GM19035 (cell line): Measurements from ENCODE around the gene TCL1B.
"Not testable (repeated sequence)": the region's sequence is repeated elsewhere in the genome, so short reads cannot be mapped to it uniquely, and the experiment has no call there.

Experiments used
- ATAC-seq: cut with Tn5 transposase; IDR thresholded peaks from one replicate; pipeline ENCODE4 v1.9.1; 2021; ENCODE audit not compliant: unreplicated experiment

TCL1B gene

DNA sequence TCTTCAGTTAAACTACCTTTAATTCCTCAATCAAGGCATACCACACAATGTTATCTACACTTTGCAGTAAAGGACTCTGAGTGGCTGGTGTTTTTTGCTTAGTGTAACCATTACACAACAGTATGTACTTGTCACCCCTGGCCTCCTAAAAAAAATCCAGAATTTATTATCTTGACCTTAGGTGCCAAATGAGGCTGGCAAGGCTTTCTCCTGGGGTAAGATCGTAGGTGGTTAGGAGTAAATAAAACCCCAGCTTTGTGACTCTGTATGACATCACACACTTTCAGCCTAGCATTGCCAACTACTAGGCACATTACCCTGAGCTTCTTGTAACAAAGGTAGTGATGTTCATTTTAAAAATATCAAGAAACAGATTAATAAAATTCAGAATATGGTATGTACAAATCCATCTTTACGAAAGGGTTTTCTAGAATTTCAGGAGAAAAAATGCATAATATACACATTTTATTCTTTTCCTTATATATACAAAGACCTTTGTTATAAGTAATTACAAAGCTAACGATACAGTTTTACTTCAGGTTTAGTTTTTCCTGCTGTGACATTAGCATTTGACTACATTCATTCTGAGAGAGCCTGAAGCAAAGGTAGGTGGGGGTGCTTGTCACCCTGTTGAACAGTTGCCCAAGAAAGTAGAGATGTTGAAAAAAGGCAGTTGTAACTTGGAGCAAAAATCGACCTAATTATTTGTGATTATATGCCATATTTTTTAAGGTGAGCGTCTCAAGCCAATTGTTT, 14.2 kb downstream of the TCL1B start:
- ATAC-seq, result no peak

DNA sequence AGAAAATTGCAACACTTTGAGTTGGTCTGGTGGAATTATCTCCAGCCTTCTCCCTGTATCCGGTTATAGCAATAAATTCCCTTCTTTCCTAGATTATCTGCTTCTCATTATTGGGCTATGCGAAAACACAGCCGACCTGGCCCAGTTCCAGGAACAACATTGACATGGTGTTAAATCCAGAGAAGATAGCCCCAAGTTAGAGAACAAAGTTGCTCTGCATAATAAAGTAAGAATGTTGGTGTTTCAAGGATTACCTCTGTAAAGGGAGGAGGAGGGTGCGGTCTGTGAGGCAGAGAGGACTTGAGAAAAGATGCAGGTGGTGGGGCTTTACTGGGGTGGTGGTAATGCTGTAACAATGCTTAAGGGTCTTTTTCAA, 15.6 kb downstream of the TCL1B start:
- no peak for ATAC-seq

DNA sequence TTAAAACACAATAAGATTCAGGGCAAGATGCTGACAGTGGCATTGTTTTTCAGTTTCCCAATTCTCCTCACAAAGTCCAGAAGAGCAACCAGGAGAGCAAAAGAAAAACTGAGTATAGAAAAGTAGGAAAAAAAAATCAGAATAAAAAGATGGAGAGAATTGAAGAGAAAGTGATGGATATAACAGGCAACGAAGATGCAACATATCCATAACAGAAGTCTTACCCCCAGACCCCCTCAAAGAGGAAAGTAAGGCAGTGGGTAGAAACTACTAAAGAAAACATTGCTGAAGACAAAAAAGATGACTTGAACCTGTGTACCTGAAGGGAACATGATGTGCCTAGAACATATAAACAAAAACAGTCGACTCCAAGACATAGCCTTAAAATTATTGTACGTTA, 17.1 kb downstream of the TCL1B start:
- no peak for ATAC-seq

DNA sequence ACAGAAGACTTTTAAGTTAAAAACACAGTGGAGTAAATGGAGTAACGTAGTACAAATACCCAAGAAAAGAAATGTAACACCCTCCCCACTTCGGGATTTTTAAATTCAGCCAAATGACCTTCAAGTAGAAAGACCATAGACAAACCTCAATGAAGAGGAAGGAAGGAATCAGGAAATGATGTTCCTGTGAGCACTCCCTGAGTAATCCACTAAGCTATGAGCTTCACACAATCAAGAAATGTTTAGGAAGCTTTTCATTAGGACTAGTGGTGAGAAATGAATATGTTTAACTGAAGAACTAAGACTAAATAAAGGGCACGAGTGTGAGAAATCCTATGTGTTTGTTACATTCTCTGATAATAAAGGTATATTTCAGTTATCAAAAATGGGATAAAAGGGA, 17.6 kb downstream of the TCL1B start:
- ATAC-seq, result no peak

DNA sequence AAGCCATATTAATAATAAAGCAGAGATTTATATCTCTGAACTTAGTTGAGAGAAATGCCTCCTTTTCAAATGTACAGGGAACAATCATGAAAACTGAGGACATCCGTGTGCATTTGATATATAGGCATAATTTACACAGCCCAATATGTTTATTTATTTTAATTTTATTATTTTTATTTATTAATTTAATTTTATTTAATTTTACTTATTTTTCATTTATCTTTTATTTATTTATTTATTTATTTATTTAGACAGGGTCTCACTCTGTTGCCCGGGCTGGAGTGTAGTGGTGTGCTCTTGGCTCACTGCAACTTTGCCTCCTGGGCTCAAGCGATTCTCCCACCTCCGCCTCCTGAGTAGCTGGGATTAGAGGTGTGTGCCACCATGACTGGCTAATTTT, 19.3 kb downstream of the TCL1B start:
- no peak for ATAC-seq

DNA sequence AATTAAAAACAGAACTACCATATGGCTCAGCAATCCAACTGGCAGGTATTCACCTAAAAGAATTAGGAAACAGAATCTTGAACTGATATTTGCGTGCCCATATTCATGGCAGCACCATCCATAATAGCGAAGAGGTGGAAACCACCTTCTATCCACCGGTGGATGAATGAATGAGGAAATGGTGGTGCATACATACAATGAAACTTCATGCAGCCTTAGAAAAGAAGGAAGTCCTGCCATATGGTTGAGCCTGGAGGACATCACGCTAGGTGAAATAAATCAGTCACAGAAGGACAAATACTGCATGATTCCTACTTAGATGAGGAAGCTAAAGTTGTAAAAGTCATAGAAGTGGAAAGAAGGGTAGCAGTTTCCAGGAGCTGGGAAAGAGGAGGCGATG, 21.1 kb downstream of the TCL1B start:
- no peak for ATAC-seq

DNA sequence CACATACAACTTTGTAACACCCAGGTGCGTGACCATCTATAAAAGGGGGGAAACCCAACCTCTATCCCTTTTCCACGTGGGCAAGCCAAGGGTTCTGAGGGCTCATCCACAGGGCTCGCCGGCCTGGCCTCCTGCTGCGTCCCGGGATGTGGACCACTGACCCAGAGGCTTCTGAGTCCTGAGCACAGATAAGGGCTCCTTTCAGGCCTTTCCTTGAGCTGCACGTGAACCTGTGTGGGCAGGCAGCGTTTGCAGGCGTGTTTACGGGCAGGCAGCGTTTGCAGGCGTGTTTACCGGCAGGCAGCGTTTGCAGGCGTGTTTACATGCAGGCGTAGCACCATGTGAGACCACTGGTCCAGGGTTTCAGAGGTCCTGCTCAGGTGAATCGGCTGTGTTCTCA, 23.9 kb downstream of the TCL1B start:
- ATAC-seq, result no peak

DNA sequence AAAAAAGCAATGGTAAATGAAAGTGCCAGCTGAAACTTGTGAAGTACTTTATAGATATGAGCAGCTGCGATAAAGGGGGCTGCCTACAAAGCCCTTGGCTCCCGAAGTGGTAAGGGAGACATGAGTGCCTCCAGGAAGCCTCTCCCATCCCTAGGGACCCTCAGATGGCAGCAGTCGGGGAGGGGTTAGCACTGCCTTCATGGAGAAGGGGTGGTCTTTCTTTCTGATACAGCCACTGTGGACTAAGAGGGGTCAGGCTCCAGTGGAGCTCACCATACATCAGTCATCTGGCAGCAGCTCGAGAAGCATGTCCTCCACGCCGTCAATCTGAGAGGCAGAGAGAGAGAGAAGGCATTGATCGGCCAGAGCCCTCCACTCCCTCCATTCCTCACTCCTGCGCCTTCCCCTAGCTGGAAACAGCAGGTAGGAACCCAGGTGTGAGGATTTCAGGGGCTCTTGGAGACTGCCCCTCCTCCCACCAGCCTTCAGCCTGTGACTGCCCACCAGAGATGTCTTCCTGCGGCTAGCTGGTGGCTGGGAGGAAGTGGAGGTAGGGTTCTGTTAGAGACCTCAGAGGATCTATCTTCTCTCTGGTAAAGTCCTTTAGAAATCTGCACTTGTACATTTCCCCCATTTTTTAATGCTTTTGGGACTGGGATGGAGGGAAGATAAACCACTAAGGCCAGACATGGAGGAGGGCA, 25.4 kb downstream of the TCL1B start:
- no peak for ATAC-seq

DNA sequence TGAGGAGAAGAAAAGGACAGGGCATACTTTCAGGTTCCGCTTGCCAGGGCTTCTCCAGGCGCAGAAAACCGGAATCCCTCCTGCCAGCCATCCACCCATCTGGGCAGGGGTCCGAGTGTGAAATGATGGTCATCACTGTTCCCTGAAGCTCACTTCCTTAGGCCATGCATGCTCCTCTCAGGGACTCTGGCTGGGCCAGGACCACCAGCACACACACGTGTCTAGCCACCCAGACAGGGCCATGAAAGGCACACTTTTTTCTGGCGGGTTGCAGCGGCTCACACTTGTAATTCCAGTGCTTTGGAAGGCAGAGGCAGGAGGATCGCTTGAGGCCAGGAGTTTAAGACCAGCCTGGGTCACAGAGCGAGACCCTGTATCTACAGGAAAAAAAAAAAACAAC, 26.2 kb downstream of the TCL1B start:
- ATAC-seq, result no peak

DNA sequence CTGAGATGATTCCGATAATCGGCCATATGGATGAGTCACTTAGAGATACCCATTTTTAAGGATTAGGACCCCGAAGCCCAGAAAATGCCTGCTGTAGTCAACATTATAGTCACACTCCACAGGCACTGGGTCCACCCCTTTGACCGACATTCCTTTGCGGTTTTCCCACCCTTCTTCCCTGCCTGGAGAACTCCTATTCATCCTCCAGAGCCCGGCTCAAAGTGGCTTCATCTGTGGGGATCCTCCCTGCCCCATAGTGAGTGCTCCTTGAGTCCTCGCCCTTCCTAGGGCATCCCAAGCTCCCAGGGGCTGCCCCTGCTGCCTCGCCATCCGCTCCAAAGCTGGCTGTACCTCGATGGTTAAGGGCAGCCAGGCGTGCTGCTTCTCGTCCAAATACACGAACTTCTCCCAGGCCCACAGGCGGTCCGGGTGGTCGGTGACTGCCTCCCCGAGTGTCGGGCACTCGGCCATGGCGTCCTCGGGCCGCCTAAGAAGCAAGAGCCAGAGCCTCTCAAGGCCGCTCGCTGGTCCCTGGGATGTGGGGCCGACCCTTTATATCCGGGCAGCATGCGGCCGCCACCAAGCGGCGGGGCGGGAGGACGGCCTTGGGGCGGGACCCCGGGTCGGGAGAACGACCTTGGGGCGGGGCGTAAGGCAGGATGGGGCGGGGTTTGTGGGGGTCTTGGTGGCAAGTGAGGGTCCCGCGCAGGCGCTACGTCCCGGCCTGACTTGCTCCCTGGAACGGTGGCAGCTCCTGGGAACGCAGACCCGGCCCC, 27.6 kb downstream of the TCL1B start, which contains the start of gene TCL1A:
Gene TCL1A, minus strand, starts transcription at position 530 of the 776 bp plus-strand sequence. Its CDS starts 59 bp downstream, at position 471.
- ATAC-seq, result peak; percentile 78

DNA sequence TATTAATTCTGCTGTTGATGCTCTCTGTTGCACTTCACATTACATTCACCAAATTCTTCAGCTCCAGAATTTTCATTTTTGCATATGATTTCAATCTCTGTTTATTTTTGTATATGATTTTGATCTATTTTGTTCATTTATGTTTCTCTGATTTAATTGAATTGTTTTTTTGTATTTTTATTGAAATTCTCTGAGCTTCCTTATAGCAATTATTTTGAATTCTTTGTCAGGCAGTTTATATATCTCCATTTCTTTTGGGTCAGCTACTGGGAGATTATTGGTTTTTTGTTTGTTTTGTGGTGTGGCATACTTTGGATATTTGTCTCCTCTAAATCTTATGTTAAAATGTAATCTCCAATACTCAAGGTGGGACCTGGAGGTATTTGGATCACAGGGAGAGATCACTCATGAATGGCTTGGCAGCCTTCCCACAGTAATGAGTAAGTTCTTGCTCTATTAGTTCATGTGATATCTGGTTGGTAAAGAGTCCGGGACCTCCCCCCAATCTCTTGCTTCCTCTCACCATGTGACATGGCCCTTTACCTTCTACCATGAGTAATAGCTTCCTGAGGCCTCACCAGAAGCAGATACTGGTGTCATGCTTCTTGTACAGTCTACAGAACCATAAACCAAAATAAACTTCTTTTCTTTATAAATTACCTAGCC, 36.4 kb downstream of the TCL1B start:
- no peak for ATAC-seq

DNA sequence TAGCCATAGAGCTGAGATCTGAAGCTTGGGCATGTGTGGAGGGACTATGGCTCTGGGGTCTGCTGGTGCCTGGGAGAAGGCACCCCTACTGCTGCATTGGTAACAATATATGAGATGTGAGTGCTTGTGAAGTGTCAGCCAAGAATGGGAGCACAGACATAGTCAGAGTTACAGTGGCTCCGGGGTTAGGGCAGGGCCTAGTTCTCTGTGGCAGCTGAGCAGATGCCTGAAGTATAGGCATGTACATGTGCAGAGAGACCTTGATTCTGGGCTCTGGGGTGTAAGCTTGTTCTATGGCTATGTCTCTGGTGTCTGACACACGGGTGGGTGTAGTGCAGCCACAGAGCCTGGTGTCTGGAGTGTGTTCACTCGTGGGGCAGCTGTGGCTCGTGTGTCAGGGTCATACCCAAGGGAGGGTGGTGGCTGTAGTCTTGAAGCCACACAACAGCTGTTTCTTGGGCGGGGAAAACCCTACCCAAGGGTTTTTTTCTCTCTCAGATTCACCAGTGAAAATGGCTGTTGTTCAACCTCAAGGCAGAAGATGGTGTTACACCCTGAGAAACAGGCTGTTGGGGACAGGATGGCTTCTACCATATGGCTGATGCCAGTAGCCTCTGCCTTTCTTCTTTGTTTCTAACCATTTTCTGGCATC, 39.6 kb downstream of the TCL1B start:
- peak; percentile 86 for ATAC-seq

DNA sequence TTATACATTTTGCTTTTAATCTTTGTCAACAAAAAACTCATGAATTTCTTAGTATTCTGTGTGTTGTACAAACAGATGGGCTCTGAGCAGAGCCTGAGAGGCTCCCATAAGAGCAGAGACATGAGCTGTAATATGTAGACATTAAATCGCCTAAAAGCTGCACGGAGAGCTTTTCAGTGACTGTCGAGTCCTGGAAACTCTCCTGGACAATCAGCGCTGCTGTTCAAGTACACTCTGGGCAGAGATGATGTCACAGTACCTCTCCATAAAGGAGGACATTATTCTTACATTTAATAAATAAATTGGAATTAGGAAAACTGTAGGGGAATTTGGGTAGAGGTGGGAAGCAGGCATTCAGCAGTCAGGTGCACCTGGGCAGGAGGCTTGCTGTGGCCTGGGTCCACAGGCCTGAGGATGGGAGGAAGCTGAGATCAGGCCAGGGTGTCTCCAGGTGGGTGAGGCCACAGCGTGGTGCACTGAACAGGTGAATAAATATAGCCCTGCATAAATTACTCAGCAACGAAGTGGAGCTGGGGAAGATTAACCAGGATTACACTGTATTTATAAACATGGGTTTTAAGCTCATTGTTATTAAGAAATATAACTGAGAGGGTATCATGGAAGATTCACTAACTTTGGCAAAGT, 41.0 kb downstream of the TCL1B start:
- no peak for ATAC-seq

DNA sequence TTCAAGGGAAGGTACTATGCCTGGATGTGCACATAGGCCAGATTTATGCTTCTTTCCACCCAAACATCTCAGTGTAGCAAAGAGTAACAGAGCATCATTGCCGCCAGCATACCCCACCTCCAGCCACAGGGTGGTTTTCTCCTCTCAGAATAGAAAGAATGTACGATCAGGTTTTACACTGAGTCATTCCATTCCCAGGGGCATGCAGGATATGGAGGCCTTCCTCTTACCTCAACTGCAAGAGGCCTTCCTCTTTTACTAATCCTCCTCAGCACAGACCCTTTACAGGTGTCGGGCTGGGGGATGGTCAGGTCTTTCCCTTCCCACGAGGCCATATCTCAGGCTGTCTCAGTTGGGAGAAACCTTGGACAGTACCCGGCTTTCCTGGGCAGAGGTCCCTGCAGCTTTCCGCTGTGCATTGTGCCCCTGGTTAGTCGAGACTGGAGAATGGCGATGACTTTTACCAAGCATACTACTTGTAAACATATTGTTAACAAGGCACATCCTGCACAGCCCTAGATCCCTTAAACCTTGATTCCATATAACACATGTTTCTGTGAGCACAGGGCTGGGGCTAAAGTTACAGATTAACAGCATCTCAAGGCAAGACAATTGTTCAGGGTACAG, 43.3 kb downstream of the TCL1B start:
- not testable (repeated sequence) for ATAC-seq

DNA sequence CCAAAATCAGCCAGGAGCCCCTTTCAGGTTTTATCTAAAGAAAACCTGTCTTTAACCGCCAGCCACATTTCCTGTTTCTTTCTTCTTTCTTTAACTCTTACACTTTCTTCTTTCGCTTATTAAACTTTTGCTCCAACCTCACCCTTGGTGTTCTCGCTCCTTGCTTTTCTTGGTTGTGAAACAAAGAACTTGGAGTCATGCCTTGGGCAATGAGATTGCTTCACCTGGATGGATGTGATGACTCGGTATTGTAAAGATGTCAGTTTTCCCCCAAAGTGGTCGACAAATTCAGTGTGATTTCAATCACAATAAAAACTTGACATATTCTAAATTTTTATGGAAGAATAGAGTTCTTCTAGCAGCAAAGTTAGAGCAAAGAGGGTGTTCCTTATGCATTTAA, 43.9 kb downstream of the TCL1B start:
- ATAC-seq, result no peak

DNA sequence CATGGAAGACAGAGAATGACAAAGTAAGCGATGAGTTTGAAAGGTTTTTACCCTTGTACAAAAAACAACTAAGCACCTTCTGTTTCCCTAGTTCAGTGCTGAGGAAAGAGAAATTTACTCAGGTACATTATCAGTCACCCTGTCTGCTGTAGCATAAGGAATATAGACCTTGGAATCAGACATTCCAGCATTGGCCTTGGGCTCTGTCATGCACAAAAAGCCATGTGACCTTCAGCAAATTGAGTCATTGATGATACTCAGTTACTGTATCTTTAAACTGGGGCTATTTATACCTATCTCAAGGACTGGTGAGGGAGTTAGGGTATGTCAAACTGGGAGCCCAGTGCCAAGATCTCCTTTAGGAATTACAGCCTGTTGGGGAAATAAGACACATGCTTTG, 47.0 kb downstream of the TCL1B start:
- no peak for ATAC-seq

DNA sequence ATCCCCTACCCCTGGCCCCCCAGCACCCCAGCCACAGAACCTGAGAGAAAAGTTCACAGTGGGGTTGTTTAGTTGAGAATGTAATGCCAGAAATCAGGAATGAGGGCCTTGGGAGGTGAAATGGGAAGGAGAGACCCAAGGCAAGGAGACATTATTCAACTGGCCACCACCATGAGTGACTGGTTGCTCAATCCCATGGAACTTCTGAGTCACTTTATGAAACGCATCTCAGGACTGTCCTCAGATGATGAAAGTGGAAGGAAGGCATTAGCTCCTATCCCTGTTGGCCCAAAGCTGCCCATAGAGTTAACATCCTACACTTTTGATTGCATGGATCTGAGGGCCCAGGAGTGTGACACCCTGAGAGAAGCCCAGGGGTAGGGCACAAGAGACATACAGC, 53.1 kb downstream of the TCL1B start:
- no peak for ATAC-seq

DNA sequence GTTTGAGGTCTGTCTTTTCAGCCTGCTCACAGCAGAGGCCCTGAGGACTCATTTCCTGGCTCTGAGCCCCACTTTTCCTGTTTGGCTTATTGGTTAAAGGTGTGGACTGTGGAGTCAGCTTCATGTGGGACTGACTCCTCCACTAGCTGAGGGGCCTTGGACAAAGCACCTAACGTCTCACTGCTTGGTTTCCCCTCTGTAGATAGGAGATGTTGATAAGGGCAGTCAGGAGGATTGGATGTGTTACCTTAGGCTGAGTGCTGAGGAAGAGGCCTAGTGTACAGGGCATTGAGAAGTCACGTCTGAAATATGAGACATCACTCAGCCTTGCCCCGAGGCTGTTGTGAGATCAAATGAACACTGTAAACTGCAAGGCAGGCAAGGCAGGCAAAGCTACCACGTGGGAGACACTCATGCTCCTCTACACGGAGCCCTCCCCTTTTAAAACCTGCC, 54.8 kb downstream of the TCL1B start:
- ATAC-seq, result no peak

DNA sequence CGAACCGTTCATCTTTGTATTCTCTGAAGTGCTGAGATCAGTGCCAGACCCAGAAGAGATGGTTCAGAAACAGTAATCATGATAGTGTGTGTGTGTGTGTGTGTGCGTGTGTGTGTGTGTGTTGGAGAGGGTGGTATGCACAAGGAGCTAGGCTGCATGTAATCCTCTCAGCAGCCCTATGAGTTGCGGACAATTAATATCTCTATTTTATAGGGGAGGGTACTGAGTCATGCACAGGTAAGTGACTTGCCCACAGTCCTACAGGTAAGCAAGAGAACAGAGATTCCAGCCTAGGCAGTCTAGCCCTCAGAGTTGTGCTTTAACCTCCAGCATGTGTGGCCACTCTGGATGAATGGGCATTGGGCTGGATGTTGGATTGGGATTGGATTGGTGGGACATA, 55.6 kb downstream of the TCL1B start:
- no peak for ATAC-seq
